T-cell (primary cell): ENCODE data around the gene WDR47. TPM values are rescaled to one million over a fixed set of nuclear protein-coding genes. Genes with fewer than 3 reads are reported as not detected.
"Not testable (repeated sequence)": the region's sequence is repeated elsewhere in the genome, so short reads cannot be mapped to it uniquely, and the experiment has no call there.

Experiments used
- ATAC-seq, 4 experiments: fragments of 200-7000 bp in 3 of 4; fragments of 150-1000 bp in 1 of 4; cut with Tn5 transposase; replicated peaks in 1 of 4; 1 replicate in 3 of 4; 2 replicates in 1 of 4; pipeline ENCODE4 v1.10.0; 2021; ENCODE audit warnings: moderate library complexity in 3 of 4, mild to moderate bottlenecking in 2 of 4, moderate number of reproducible peaks in 1 of 4
- CTCF ChIA-PET, 2 donors: fragments of 300-600 bp; sonication (Branson Sonifier 250); formaldehyde crosslinking; loops; one replicate each; lab custom pipeline; 2022; ENCODE audit warnings: antibody characterized with exemption in 2 of 2; lab: Charles Lee
- POLR2A ChIA-PET, 2 donors: fragments of 300-600 bp; sonication (Branson Sonifier 250); formaldehyde crosslinking; loops; one replicate each; lab custom pipeline; 2022; ENCODE audit warnings: antibody characterized with exemption in 2 of 2; lab: Charles Lee
- DNase-seq, 35 experiments: peaks; one replicate each; pipeline versions ENCODE4 v3.0.0 to v3.0.0-alpha.2; 2013 to 2023
- H3K27ac ChIP-seq: one replicate; pipeline ENCODE4 v1.5.1; 2013; ENCODE audit warnings: low read length
- H3K27me3 ChIP-seq, 2 experiments: replicated peaks in 1 of 2; 1 replicate in 1 of 2; 2 replicates in 1 of 2; pipeline versions ENCODE4 v1.6.1 to v1.7.0; 2013; ENCODE audit warnings: low read length in 1 of 2, mixed read lengths in 1 of 2; ENCODE audit not compliant: control insufficient read depth in 2 of 2, insufficient read depth in 2 of 2; ENCODE audit errors: extremely low read depth in 1 of 2
- H3K36me3 ChIP-seq, 2 donors: 1 replicate in 1 of 2; 2 replicates in 1 of 2; pipeline versions ENCODE4 v1.6.1 to v1.7.0; 2013; ENCODE audit warnings: low read length in 1 of 2; ENCODE audit not compliant: control insufficient read depth in 2 of 2, insufficient read depth in 1 of 2; ENCODE audit errors: extremely low read depth in 1 of 2
- H3K4me1 ChIP-seq, 2 experiments: 1 replicate in 1 of 2; 2 replicates in 1 of 2; pipeline versions ENCODE4 v1.6.1 to v1.7.0; 2013; ENCODE audit warnings: low read length in 2 of 2, mixed read lengths in 1 of 2; ENCODE audit not compliant: insufficient read depth in 2 of 2, control insufficient read depth in 1 of 2; ENCODE audit errors: extremely low read depth in 1 of 2
- H3K4me3 ChIP-seq, 2 donors: 1 replicate in 1 of 2; 2 replicates in 1 of 2; pipeline versions ENCODE4 v1.5.1 to v1.7.0; 2013; ENCODE audit warnings: mild to moderate bottlenecking in 2 of 2, low read length in 1 of 2, moderate library complexity in 1 of 2; ENCODE audit not compliant: control insufficient read depth in 1 of 2; ENCODE audit errors: extremely low read depth in 1 of 2
- H3K9me3 ChIP-seq: 2 replicates; pipeline ENCODE4 v1.7.0; 2013
- H3K27ac Mint-ChIP-seq, 2 donors: one replicate each; pipeline ENCODE4 v1.8.0; 2020 to 2021; ENCODE audit warnings: mild to moderate bottlenecking in 2 of 2, mixed read lengths in 2 of 2
- H3K27me3 Mint-ChIP-seq, 2 donors: one replicate each; pipeline ENCODE4 v1.8.0; 2021 to 2022; ENCODE audit warnings: mixed read lengths in 2 of 2
- H3K36me3 Mint-ChIP-seq: one replicate; pipeline ENCODE4 v1.8.0; 2021; ENCODE audit warnings: mixed read lengths
- H3K4me1 Mint-ChIP-seq, 3 donors: one replicate each; pipeline ENCODE4 v1.8.0; 2020 to 2022; ENCODE audit warnings: mixed read lengths in 3 of 3, mild to moderate bottlenecking in 1 of 3
- H3K4me3 Mint-ChIP-seq, 3 donors: one replicate each; pipeline ENCODE4 v1.8.0; 2020 to 2022; ENCODE audit warnings: mild to moderate bottlenecking in 3 of 3, mixed read lengths in 3 of 3, moderate library complexity in 3 of 3
- H3K9me3 Mint-ChIP-seq, 3 donors: one replicate each; pipeline ENCODE4 v1.8.0; 2020 to 2022; ENCODE audit warnings: mixed read lengths in 3 of 3
- WGBS: methylation state at CpG from one replicate; pipeline ENCODE4 v1.1.5; 2013; ENCODE audit warnings: missing lambda C conversion rate; ENCODE audit not compliant: insufficient coverage; 5-methylcytosine and 5-hydroxymethylcytosine counted together
- total RNA-seq, 35 experiments: library from RNA in 6 of 35; stranded (reverse) in 6 of 35; fragments of 120-200 nt in 1 of 35; gene quantifications; one replicate each; pipeline versions ENCODE4 v1.2.1 to v1.2.4 and lab custom pipeline; 2013 to 2026

The WDR47 gene
- total RNA-seq, 5 donors from 2014 or later (not counting 1 experiment from before 2014, with no cell fraction given) = 13.6 to 18.2 (median 17.9) TPM

GRCh38 chr1:109011335-109011734 lies 30.6 kb downstream of the WDR47 start:
- H3K27me3 ChIP-seq = no peaks in the 10 kb centered on the region
- H3K4me1 ChIP-seq = no peaks in the 10 kb centered on the region
- Mint-ChIP-seq H3K4me1 (no peaks in the 10 kb centered on the region), H3K4me3 (no peak overlapping the region), H3K36me3 (peaks cover 29% of the 10 kb centered on the region), H3K27ac (no peak overlapping the region), H3K9me3 (peaks cover 0 to 3% (median 0%) of the 10 kb centered on the region in 3 donors), H3K27me3 (no peaks in the 10 kb centered on the region)
- ChIA-PET CTCF (interaction anchor here (0.5 to 0.6 kb wide), 2 partner anchors 420 to 1048 kb away, joined by 4 to 6 read pairs; no protein-coding TSS in a partner anchor), POLR2A (interaction anchor here (0.6 kb wide), 2 partner anchors 14 to 174 kb away, joined by 3 to 4 read pairs; no protein-coding TSS in a partner anchor)
- H3K27ac ChIP-seq = no peak overlapping the region
- ATAC-seq (no peak), DNase-seq (no peak)
- peaks cover 0 to 17% of the 10 kb centered on the region in 2 donors for H3K36me3 ChIP-seq
- WGBS = 100% methylated on average over 3 of the region's 7 CpGs
- no peak overlapping the region for H3K4me3 ChIP-seq
- no peaks in the 10 kb centered on the region for H3K9me3 ChIP-seq

GRCh38 chr1:108996622-108997021 lies 45.3 kb downstream of the WDR47 start:
- peaks cover 7 to 41% of the 10 kb centered on the region in 2 donors for H3K36me3 ChIP-seq
- H3K4me1 Mint-ChIP-seq, H3K27me3 Mint-ChIP-seq, H3K9me3 ChIP-seq, CTCF ChIA-PET, H3K27ac ChIP-seq, H3K27ac Mint-ChIP-seq, ATAC-seq, H3K9me3 Mint-ChIP-seq, DNase-seq, H3K4me3 ChIP-seq, H3K27me3 ChIP-seq, H3K4me1 ChIP-seq, H3K4me3 Mint-ChIP-seq: not testable (repeated sequence)
- peaks cover 48% of the 10 kb centered on the region for H3K36me3 Mint-ChIP-seq
- no CpG with 5 or more reads among the region's 3 CpGs for WGBS
- POLR2A ChIA-PET = interaction anchor here in 1 of 2 donors (0.6 kb wide), 2 partner anchors 11 to 155 kb away, joined by 3 read pairs; no protein-coding TSS in a partner anchor

- CTCF ChIA-PET = interaction anchor here in 1 of 2 donors (0.6 to 0.7 kb wide), 2 partner anchors 22 to 329 kb away, joined by 3 to 5 read pairs; no protein-coding TSS in a partner anchor
- peaks cover 49% of the 10 kb centered on the region for H3K36me3 Mint-ChIP-seq
- POLR2A ChIA-PET = no interaction called here
Measured at GRCh38 chr1:108983114-108983513, 58.8 kb downstream of the WDR47 start.

GRCh38 chr1:108976658-108977057 lies 65.2 kb downstream of the WDR47 start:
- no peaks in the 10 kb centered on the region for H3K27me3 ChIP-seq
- Mint-ChIP-seq H3K27me3 (no peaks in the 10 kb centered on the region), H3K4me1 (no peaks in the 10 kb centered on the region), H3K36me3 (peaks cover 63% of the 10 kb centered on the region), H3K27ac (no peak overlapping the region), H3K9me3 (no peaks in the 10 kb centered on the region), H3K4me3 (no peak overlapping the region)
- H3K4me3 ChIP-seq = no peak overlapping the region
- H3K36me3 ChIP-seq = peaks cover 0 to 7% of the 10 kb centered on the region in 2 donors
- H3K4me1 ChIP-seq = no peaks in the 10 kb centered on the region
- H3K27ac ChIP-seq = no peak overlapping the region
- CTCF ChIA-PET = interaction anchor here in 1 of 2 donors (1.3 kb wide), 1 partner anchor 15 kb away, joined by 4 read pairs; no protein-coding TSS in a partner anchor
- WGBS = 83% methylated on average over 2 of the region's 4 CpGs
- DNase-seq (no peak), ATAC-seq (no peak)
- POLR2A ChIA-PET = no interaction called here
- H3K9me3 ChIP-seq = no peaks in the 10 kb centered on the region

More at GRCh38 chr1:108983114-108983513, 58.8 kb downstream of the WDR47 start:
- H3K9me3 ChIP-seq = no peaks in the 10 kb centered on the region
- ATAC-seq (no peak), DNase-seq (no peak)
- Mint-ChIP-seq H3K9me3 (no peaks in the 10 kb centered on the region), H3K4me3 (no peak overlapping the region), H3K27me3 (no peaks in the 10 kb centered on the region), H3K27ac (no peak overlapping the region), H3K4me1 (no peaks in the 10 kb centered on the region)
- no peaks in the 10 kb centered on the region for H3K27me3 ChIP-seq
- no peak overlapping the region for H3K27ac ChIP-seq
- H3K36me3 ChIP-seq = peaks cover 0 to 9% of the 10 kb centered on the region in 2 donors
- no peaks in the 10 kb centered on the region for H3K4me1 ChIP-seq
- 100% methylated on average over 2 of the region's 4 CpGs for WGBS
- no peak overlapping the region for H3K4me3 ChIP-seq

GRCh38 chr1:108972951-108973350 lies 69.0 kb downstream of the WDR47 start:
- DNase-seq (no peak), ATAC-seq (no peak)
- H3K9me3 Mint-ChIP-seq = no peaks in the 10 kb centered on the region
- H3K27ac ChIP-seq = no peak overlapping the region
- no peak overlapping the region for H3K27ac Mint-ChIP-seq
- no peaks in the 10 kb centered on the region for H3K27me3 ChIP-seq
- 100% methylated on average over 1 of the region's 1 CpG for WGBS
- peaks cover 54% of the 10 kb centered on the region for H3K36me3 Mint-ChIP-seq
- ChIA-PET POLR2A (no interaction called here), CTCF (interaction anchor here in 1 of 2 donors (0.7 kb wide), 1 partner anchor 278 kb away, joined by 3 read pairs; no protein-coding TSS in a partner anchor)
- H3K4me3 ChIP-seq = no peak overlapping the region
- no peaks in the 10 kb centered on the region for H3K4me1 Mint-ChIP-seq
- no peaks in the 10 kb centered on the region for H3K9me3 ChIP-seq
- H3K4me3 Mint-ChIP-seq = no peak overlapping the region
- no peaks in the 10 kb centered on the region for H3K27me3 Mint-ChIP-seq
- no peaks in the 10 kb centered on the region for H3K4me1 ChIP-seq
- peaks cover 0 to 10% of the 10 kb centered on the region in 2 donors for H3K36me3 ChIP-seq

GRCh38 chr1:108969346-108969745 lies 72.6 kb downstream of the WDR47 start:
- POLR2A ChIA-PET = no interaction called here
- Mint-ChIP-seq H3K4me3 (no peak overlapping the region), H3K36me3 (peaks cover 42% of the 10 kb centered on the region), H3K4me1 (no peaks in the 10 kb centered on the region), H3K9me3 (no peaks in the 10 kb centered on the region), H3K27ac (no peak overlapping the region), H3K27me3 (no peaks in the 10 kb centered on the region)
- Histone ChIP-seq H3K27ac (no peak overlapping the region), H3K4me1 (no peaks in the 10 kb centered on the region), H3K36me3 (peaks cover 0 to 6% of the 10 kb centered on the region in 2 donors), H3K9me3 (no peaks in the 10 kb centered on the region), H3K4me3 (no peak overlapping the region), H3K27me3 (no peaks in the 10 kb centered on the region)
- CTCF ChIA-PET = no interaction called here
- no peak for ATAC-seq
- DNase-seq = no peak
